GM21367 (cell line): ENCODE measurements around the gene POU5F1.

ENCODE experiments used
- ATAC-seq: cut with Tn5 transposase; IDR thresholded peaks from one replicate; pipeline ENCODE4 v1.9.1; 2021; ENCODE audit not compliant: unreplicated experiment

Gene POU5F1

DNA sequence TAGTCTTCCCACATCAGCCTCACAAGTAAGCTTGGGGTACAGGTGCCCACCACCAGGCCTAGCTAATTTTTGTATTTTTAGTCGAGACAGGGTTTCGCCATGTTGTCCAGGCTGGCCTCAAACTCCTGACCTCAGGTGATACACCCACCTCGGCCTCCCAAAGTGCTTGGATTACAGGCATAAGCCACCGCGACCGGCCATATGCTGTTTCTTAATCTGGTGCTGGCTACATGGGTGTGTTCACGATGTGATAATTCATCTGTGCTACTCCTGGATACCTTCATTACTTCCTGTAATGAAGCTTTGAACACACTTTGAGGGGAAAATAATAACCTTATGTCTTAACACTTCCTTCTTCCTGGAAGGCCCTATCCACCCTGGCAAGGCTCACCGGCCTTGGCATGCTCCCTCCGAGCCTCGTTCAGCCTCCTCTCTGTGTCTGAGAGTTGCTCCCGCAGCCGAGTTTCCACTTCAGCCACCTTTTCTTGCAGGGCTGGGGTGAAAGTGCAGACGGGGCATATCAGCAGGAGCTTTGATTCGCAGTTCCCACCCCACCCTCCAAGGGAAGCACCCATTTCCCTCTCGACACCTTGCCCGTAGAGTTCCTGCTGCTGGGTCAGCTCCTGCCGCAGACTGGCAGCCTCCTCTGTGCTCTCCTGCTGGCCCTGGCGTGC lies 26.0 kb downstream of the POU5F1 start:
- no peak for ATAC-seq

DNA sequence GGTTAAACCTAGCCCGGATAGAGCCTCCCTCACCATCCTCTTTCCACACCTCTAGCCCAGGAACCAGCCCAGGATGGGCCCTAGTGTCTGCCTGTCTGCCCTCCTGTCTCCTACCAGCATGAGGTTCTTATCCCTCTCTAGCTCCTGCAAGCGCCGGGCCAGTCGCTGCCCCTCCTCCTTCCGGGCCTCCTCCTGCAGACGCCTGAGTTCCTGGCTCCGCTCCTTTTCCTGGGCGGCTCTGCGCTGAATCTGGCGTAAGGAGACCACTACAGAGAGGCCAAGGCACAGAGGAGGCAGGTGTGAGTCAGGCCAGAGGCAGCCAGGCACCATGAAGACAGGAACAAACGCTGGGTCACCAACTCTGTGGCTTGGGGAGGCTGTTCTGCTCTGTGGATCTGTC lies 27.3 kb downstream of the POU5F1 start:
- ATAC-seq: no peak

DNA sequence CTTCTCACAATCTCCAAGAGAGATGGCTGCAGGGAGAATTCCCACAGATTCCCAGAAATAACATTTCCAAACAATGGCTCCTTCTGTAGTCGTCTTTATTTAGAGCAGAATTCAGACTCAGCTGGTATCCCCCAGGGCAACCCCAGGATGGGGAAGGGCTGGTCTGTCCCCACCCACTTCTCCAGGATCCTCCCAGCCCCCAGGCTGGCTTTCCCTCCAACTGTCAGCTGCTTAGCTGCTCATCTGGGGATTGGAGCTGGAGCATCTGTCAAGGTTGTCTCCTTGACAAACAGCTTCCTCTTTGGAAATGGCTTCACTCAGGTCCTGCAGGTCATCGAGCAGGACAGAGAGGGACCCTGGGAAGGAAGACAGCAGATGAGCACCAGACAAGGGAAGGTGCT lies 28.1 kb downstream of the POU5F1 start:
- ATAC-seq: no peak

DNA sequence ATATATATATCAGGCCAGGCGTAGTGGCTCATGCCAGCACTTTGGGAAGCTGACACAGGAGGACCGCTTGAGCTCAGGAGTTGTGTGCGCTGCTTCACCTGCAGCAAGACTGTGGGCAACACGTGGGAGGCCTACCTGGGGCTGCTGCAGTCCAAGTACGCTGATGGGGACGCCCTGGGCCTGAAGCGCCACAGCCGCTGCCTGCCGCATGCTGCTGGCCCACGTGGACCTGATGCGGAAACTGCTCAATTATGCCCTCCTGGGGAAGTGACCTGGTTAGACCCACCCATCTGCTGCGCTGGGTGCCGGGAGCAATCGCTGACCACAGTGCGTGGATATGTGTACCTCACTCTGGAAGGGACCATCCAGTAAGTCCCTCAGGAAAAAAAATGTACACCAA lies 29.8 kb downstream of the POU5F1 start:
- no peak for ATAC-seq

DNA sequence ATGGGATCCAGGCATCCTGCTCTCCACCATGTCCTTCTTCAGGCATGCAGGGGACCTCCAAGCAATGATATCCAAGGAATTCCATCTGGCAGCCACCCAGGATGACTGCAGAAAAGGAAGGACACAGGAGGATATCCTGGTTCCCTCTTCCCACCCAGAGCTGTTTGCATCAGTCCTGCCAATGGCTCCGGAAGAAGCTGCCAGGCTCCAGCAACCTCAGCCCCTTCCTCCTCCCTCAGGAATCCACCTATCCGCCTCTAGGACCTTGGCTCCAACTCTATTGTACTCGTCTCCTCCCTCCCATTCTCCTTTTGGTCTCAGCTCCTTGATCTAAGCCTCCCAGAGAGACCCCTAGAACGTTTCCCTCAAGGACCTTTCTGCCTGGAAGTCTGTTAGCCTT lies 30.9 kb downstream of the POU5F1 start:
- ATAC-seq: no peak

DNA sequence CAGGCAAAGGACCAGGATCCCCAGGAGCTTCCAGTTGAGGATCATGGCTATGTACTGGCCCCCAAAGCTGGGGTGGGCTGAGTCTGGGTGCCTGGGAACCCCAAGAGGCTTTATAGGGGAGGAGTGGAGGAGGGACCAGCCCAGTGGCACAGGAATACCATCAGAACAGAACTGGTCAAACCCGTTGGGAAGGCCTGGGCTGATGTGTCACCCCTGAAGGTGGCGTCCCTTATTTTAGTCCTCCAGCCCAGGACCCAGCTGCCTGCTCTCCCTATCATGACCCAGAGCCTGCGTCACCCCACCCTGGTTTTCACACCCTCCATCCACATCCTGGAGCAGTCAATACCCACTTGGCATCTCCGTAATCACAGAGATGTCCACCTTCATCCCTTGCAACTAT lies 31.5 kb downstream of the POU5F1 start, which contains the start of gene PSORS1C2:
Gene PSORS1C2, minus strand, starts transcription at position 85 of the 400 bp plus-strand sequence. Its CDS starts 40 bp downstream, at position 45.
- no peak for ATAC-seq

DNA sequence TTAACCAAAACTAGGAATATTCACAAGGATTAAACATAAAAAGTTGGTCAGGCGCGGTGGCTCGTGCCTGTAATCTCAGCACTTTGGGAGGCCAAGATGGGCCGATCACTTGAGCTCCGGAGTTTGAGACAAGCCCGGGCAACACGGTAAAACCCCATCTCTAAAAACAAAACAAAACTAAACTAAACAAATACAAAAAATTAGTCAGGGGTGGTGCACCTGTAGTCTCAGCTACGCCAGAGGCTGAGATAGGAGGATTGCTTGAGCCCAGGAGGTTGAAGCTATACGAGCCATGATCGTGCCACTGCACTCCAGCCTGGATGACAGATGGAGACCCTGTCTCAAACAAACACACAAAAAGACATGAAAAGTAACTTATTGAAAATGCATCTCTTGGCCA lies 34.8 kb downstream of the POU5F1 start:
- no peak for ATAC-seq

DNA sequence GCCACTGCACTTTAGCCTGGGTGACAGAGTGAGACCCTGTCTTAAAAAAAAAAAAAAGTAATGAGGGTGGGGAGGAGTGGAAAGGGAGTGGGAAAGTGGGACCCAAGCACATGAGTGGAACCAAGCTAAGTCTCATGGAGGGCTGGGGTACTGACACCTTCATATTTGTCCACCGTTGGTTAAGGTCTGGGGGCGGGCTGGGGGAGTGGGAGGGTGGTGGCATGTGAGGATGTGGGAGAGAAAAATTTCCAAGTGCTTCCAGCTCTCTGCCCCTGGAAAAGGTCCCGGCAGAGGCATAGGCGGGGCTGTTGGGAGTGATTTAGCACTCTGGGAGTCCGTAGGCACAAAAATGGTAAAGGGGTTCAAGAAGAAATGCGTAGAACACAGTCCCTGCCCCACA lies 37.7 kb downstream of the POU5F1 start:
- no peak for ATAC-seq

DNA sequence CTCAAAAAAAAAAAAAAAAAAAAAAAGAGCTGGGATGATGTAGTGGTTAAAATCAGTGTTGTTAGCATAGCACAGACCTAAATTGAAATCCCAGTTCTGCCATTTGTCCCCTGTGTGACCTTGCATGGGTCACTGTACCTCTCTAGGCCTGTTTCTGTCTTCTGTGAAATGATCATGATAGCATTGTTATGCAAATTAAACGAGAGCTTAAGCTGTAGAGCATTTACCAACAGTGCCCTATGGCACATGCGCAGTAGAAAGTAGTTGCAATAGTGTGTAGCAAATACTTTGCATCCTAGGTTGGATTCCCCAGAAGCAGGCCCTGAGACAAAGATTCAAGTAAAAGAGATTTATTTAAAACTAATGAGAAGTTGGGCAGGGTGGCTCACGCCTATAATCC lies 38.9 kb downstream of the POU5F1 start:
- no peak for ATAC-seq

DNA sequence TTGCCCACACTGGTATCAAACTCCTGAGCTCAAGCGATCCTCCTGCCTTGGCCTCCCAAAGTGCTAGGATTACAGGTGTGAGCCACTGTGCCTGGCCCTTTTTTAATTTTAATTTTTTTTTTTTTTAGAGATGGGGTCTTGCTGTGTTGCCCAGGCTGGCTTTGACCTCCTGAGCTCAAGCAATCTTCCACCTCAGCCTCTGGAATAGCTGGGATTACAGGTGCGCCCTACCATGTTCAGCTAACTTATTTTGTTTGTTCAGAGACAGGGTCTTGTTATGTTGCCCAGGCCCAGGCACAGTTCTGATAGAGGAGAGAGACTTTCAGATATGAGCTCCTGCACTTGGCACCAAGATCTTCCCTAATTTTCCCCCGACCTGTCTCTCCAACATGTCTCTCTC lies 39.7 kb downstream of the POU5F1 start:
- ATAC-seq: no peak

DNA sequence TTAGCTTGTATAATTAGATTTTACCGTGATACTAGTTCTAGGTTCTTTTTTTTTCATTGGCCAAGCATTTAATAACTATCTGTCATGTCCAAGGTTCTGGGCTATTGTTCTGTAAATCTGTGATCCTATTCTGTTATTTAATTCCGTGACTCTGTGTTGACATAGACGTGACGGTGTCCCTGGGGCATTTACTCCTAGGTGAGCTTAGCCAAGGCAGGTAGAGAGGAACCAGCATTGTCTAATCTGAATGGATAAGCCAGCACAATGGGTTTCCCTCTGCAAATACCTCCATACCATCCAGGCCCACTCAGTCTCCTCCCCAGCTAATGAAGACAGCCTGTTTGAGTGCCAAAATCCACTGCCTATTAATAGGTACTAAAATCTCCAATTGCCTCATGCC lies 41.4 kb downstream of the POU5F1 start:
- ATAC-seq: no peak

DNA sequence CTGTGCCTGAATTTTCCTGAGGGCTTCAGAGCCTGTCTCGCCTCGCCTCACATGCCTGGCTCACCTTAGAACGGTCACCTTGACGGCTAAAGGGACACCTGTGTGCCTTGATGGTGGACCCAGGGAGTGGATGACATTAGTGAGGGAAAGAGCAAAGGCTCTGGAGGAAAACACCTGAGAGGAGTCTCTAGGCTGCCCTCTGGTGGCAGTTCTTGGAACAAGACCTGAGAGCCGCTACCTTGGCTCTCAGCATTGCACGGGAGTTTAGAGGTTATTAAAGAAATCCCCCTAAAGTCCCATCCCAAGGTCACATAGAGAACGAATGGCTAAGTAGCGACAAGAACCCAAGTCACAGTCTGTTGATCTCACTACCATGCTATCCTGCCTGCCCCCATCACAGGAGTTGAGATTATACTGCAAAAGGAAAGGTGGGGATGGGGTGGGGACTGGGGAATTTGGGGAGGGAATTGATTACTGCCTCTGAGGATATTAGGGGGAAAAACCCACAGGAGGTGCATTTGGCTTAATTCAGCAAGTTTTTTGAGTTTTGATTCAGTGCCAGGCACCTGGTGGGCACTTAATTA lies 42.3 kb downstream of the POU5F1 start:
- no peak for ATAC-seq

DNA sequence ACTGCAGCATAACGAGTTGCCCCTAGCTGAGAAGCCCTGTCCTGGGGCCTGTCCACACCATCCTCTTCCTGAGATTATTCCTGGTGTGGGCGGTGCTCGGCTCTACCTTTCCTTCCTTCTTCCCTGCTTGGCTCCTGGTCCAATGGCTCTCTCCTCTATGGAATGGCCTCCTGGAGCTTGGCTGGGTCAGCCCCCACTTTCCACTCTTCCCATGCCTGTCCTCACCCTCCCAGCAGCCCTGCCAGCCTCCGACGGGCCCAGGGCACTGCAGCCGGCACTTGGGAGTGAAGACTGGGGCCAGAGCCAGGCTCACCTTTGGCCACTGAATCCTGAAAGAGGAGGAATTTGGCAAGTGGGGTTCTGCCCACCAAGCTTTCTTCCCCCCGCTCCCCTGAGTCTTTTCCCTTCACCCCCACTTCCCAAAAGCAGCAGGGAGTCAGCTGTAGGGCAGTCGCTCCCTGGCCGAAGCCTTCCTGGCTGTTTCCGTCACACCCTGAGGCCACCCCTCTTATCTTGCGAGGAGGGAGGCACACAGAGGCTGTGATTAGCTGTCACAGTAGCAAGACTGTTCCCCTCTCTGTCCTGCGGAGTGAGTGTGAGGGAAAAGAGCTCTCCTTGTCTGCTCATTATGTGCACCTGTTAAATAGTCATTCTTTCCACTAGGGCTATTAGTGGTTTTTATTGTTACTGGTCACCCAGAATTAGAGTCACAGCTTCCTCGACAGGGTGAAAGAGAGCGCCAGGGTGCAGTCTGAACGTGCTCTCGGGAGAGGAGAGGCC lies 43.9 kb downstream of the POU5F1 start:
- ATAC-seq: no peak

DNA sequence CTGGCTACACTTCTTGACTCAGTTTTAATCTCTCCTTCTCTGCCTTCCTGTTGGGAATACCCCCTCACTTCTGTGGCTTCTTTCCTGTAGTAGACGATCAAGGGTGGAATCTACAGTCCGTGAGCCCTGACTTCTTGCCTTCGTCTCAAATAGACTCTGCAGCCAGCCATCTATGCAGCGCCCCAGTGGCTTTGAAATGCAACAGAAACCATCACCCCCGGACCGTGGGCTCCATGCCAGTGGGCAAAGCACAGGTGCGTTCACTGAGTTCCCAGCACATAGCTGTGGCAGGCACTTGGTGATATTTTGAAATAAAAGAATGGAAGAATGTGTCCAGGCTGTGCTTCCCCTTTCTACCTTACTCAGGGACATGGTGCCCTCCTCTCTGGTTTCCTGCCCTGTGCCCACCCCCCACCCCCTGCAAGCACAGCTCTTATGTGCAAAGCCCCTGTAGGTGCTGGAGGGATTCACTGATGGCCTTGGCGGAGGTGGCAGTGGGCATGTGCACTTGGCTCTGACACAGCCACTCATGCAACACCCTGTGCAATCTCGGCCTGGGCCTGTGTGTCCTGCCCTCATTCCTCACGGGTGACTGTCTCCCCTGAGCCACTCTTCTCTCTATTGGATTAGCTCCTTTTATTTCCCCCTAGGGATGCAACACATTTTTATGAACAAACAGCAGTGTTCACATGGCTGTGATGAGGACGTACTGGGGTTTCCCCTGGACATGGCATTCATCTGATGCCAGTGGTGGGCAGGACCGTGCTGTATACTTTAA lies 44.7 kb downstream of the POU5F1 start:
- ATAC-seq: no peak

DNA sequence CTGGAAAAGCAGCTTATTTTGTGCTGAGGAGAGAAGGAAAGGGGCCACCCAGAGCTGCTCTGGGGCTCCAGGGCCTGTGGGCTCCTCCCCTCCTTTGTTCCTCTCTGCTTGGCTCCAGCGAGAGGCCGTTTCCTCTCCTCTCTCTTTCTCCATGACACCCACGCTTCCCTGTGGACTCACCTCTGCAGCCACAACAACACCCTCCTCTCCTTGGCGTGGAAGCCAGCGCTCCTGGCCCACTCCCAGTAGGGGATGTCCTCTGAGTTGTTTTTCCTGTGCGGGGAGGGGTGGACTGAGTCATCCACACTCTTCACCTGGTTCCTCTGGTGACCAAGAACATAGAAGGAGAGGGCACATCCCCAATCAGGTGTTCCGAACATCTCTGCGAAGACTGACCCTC lies 45.3 kb downstream of the POU5F1 start:
- ATAC-seq: no peak

DNA sequence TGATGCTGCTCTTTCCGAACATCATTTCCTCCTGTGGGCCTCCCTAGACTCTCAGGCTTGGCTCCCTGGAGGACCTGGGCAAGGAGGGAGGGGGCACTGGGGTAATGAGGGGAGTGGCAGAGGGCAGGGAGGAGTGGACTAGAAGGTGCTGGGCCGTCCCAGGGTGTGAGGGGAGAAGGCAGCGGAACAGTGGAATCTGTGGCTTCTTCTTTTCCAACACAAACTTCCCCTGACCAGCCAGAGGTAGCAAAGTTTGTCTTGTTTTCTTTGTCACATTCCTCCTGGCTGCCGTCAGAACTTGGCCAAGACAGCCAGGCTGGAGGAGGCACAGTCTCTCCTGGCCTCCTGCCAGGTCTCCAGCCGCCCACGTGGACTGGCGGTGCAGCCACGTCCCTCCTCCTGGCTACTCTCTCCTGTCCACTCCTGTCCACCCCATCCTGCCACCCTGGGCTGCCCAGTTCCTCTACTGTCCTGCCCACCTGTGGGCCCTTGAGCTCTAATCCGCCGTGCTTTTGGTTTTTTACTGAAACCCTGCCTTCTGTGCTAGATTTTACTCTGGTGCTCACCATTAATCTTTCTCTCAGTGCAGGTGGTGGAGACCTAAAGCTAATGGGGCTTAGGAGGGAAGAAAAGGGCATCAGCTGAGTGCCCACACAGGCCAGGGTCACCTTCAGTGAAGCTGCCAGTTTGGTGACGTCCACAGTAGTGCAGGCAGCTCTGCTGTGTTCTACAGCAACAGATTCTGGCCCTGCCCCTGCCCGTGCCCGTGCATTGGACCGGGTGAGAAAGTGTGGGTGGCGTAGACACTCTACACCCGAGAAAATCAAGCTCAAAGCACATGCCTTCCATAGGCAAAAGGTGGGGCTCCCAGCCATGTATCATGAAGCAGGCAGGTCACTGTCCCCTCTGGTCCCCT lies 47.4 kb downstream of the POU5F1 start:
- ATAC-seq: no peak

DNA sequence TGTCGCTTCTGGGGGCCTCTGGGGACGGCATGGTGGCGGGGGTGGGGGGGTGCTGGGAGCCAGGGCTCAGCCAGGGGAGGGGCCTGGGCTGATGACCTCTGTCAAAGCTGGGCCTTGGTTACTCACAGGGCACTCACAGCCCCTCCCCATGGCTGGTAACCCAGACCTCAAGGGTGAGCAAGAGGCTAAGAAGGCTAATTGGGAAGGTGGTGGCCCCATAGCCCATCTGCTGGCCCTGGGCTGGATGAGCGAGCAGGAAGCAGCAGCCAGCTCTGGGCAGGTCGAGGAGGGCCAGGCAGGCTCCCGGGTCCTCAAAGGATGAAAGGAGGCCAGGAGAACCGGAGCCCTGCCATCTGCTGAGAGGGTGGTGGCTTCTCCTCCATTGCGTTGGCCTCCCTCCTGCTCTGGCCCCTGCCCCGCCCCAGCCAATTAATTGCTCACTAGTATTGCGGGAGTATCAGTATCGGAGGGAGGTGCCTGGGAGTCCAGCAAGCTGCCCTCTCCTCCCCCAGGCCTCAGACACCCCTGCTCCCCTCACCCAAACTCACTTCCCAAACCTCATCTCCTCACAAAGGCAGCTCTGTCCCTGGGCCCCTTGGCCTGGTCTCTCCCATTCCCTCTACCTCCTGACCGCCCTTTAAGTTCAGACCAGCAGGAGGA lies 49.2 kb downstream of the POU5F1 start:
- no peak for ATAC-seq

DNA sequence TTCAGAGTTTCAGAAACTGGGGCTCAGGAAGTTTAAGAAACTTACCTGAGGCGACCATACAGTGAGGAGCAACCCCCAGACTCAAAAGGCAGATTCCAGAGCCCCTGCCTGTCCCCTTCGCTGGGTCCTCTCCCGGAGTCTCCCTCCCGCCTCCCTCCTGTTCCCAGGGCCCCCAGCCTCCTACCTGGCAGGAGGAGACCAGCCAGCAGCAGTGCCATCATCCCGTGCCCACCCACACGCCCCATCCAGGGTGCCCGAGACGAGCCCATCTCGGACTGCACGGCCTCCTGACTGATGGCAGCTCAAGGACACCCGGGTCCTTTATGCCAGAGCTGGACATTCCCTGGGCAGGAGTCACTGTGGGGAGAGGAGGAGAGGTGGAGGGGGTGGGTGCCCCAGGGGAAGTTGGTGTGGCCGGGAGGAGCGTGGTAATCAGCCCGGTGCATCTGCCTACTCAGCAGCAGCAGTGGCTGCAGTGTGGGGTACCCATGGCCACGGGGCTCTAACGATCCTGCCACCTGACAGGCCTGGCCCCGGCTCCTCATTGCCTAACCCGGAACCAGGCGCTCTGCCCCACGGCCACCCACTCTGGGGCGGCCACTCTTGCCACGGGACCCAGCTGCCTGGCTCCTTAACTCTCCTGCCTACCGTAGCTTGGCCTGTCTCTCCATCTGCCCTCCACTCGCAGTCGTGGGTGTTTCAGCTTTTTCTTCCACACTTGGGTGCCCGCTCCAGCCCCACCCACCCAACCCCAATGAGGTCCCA lies 50.1 kb downstream of the POU5F1 start, which contains the start of gene CDSN:
Gene CDSN, minus strand, starts transcription at position 296 of the 765 bp plus-strand sequence. Its CDS starts 27 bp downstream, at position 269.
- ATAC-seq: no peak

DNA sequence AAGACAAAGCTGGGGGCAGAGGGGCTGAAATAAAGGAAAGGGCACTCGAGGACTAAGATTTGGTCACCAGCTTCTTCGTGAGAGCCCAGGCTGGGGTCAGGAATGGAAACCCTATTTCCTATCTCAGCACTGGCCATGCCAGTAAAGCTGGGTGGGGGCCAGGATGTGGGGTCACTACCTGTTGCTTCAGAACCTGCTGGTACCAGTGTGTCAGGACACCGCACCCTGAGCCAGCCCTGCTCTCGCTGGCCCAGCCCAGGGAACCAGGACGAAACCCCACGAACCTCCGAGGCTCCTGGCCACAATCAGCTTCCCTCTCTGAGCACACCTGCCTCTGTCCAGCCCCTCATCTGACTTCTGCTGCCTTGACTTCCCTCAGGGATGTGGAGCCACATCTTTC lies 52.3 kb downstream of the POU5F1 start:
- no peak for ATAC-seq
